HG03039 (cell line): Measurements from ENCODE around the gene NME3.

Experiments
- ATAC-seq: cut with Tn5 transposase; IDR thresholded peaks from one replicate; pipeline ENCODE4 v1.9.1; 2021; ENCODE audit warnings: mild to moderate bottlenecking, moderate library complexity; ENCODE audit not compliant: unreplicated experiment

NME3 gene

DNA sequence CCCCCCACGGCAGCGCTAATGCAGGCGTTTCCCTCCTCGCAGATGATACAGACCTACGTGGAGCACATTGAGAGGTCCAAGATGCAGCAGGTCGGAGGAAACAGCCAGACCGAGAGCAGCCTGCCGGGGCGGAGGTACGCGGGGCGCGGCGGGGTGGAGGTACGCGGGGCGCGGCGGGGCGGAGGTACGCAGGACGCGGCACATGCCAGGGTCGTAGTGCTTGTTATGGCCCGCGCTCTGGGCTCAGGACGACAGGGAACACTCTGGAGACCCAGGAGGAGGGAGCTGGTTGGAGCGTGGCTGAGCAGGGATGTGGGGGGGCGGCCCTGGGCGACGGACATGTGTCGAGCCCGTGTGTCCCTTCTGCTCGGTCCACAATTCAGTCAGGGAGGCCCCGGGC, 41.9 kb downstream of the NME3 start:
- no peak for ATAC-seq

DNA sequence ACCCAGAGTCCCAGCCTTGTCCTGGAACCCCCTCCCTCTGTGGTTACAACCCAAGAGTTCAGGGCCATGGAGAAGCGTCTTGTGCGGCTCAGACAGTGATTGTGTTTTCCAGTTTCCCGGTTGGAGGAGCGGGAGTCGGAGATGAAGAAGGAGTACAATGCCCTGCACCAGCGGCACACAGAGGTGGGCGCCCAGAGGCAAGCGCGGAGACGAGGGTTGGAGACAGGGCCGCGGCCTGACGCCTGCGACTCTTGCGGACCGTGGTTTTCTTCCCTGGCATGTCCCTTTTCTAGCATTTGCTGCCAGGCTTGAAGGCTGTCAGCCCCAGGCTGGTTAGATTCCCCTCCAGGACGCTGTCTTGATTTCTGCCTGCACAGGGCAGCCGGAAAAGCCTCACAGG, 42.3 kb downstream of the NME3 start:
- no peak for ATAC-seq

DNA sequence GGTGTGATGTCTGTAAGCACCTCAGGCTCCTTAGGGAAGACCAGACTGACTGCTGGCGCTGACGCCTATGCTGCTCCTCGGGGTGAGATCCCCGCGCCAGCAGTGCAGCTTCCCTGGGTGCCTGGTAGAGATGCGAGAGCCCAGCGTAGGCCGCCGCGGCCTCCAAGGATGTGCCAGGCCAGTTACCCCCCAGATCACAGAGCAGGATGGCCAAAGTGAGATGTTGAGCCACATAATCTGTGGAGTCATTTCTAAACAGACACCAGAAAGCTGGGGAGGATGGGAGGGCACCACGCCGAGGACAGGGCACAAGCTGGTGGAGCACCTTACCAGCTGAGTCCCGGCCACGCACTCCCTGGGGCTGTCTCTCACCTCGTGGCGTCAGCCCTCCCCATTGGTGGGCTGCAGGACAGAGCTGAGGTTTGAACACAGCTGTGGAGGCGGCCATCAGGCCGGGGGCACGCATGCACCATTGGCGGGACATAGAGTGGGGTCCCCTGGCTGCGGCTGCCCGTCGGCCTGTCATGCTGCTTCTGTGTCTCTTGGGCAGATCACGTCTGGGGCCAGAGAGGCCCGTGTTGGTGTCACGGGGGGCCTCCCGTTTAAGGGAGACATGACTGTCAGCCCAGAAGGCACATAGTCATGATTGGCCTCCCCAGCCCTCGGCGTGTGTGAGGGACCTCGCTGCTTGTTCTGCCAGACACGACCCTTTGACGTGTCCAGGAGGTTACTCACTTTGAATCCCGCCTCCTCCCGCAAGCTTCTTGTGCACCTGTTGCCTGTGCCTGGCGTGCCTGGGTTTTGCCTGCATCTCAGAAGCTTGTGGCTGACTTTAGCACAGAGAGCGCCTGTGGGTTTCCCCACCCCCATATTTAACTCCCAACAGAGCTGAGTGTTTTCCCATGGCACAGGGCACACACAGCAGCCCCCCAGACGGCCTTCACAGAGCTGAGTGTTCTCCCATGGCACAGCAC, 43.4 kb downstream of the NME3 start:
- ATAC-seq, result no peak

DNA sequence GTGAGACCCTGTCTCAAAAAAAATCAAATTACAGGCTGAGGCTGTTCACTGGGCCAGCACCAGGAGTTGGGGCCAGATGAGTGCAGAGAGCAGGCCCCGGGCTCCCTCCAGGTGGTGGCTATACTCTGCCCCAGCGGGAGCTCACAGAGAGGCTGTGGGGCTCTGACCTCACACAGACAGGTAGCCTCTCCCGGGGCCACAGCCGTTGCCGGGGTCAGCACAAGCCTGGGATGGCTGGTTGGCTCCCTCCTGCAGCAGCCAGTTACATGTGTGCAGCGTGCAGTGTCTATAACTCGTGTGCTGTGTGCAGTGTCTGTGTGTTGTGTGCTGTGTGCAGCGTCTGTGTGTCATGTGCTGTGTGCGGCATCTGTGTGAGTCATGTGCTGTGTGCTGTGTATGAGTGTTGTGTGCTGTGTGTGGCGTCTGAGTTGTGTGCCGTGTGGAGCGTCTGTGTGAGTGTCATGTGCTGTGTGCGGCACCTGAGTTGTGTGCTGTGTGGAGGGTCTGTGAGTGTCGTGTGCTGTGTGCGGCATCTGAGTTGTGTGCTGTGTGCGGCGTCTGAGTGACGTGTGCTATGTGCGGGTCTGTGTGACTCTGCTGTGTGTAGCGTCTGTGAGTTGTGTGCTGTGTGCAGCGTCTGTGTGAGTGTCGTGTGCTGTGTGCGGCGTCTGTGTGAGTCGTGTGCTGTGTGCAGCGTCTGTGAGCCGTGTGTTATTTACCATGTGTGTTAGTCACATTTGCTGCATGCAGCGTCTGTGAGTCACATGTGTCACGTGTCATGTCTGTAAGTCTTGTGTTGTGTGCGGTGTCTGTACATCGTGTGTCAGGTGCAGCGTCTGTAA, 44.5 kb downstream of the NME3 start:
- no peak for ATAC-seq

DNA sequence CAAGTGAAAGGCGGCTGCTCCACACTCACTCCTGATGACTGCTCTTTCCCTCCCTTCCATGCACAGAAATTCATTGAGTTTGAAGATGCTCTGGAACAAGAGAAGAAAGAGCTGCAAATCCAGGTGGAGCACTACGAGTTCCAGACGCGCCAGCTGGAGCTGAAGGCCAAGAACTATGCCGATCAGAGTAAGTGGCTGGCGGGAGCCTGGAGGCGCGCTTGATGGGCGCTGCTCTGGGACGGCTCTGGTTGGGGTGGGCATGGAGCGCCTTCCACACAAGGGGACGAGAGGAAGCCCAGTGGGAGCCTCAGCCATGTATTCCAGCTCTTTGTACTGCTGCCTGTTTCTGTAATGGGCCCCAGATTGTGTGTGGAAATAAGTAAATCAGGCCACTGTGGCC, 46.9 kb downstream of the NME3 start:
- no peak for ATAC-seq

DNA sequence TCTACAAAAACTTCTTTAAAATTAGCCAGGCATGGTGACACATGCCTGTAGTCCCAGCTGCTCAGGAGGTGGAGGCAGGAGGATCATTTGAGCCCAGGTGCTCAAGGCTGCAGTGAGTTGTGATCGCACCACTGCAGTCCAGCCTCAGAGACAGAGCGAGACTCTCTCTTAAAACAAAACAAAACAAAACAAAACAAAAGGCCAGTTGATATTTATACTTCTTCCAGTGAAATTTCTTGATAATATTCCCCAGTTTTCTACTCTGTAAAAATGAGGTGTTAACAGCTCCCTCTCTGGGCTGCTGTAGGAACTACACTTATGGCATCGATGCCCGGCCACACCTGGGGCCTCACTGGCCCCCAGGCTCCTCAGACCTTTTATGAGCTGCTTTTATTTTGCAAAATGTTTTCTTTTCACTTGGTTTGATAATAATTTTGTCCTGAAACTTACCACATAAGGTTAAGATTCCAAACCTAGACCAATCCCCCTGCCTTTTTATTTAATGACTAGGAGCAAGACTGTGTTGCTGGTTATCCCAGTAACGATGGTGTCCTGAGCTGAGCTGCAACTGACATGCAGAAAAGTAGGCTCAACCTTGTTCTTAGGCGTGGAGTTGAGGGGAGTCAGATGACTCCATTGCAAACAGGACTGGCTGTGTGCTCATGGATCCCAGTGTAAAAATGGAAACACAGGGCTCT, 47.7 kb downstream of the NME3 start:
- ATAC-seq, result no peak

DNA sequence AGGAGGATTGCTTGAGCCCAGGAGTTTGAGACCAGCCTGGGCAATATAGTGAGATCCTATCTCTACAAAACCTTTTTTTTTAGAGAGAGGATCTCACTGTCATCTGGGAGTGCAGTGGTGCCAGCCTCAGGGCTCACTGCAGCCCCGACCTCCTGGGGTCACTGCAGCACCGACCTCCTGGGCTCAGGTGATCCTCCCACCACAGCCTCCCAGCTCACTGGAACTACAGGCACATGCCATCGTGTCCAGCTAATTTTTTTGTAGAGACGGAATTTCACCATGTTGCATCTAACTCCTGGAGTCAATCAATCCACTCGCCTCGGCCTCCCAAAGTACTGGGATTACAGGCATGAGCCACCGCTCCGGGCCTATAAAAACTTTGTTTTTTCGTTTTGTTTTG, 50.0 kb downstream of the NME3 start:
- ATAC-seq, result no peak
